ENCODE data around the gene BACH2.
A peak's percentile ranks its signal among the peaks of the same experiment; 100 is the strongest.
"Not testable (repeated sequence)": the region's sequence is repeated elsewhere in the genome, so short reads cannot be mapped to it uniquely, and the experiment has no call there.

The BACH2 gene

GRCh38 chr6:89971338-89972024 lies 325.2 kb downstream of the BACH2 start:
- not testable (repeated sequence) for DNase-seq (ENCODE audit: low read depth in 2 of 2)

DNA sequence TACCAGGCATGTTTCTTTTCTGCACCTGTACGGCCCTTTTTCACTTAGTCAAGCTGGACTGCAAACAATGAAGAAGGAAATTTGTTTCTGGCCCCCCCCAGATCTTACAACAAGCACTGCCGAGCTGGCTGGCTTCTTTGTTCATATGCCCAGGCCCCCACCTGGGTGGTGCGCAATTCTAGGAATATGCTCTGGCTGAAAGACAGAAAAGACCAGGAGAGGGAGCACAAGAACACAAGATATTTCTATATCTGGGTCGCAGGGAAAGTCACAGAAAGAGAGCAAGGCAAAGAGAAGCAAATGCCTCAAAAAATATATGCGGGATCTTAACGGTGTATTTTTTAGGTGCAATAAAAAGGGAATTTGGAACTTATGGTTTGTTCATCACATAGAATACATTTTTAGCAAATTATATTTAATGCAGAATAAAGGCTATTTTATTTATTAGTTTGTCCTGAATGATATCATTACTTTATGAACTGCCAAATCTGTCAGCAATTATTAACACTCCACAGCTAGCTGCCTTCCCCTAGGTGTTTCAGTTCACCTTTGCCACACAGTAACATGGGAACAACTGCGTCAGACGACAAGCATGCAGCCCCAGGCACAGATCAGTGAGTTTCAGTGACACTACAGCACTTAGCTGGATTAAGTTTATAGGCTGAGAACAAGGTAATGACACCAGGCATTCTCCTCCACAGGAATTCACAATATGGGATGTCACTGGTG lies 325.9 kb downstream of the BACH2 start:
- no peak for DNase-seq (ENCODE audit: low read depth in 2 of 2)

- no peak for DNase-seq (ENCODE audit: low read depth in 2 of 2)
Measured at GRCh38 chr6:89970072-89970471, 326.6 kb downstream of the BACH2 start.

DNA sequence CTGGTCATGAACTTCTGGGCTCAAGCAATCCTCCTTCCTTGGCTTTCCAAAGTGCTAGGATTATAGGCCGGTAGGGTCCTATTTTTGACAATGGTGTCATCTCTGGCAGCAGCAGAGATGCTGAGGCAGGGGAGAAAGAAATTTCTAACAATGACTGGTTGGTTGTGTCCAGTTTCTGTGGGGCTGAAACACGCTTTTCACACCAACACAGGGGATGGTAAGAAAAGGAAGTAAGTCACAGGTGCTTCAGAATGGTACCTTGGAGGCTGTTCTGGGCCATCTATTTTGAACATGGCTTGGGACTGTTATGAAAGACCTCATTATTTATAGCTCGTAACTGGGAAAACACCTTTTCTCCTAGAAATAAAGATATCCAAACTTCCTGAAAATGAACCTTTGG lies 329.7 kb downstream of the BACH2 start:
- DNase-seq (ENCODE audit: low read depth in 2 of 2) = no peak

- DNase-seq (ENCODE audit: low read depth in 2 of 2) = no peak
Measured at GRCh38 chr6:89966228-89966544, 330.5 kb downstream of the BACH2 start.

GRCh38 chr6:89965441-89966227 lies 331.0 kb downstream of the BACH2 start:
- DNase-seq (ENCODE audit: low read depth in 2 of 2) = no peak

- no peak for DNase-seq (ENCODE audit: low read depth in 2 of 2)
Measured at GRCh38 chr6:89963391-89963790, 333.3 kb downstream of the BACH2 start.

DNA sequence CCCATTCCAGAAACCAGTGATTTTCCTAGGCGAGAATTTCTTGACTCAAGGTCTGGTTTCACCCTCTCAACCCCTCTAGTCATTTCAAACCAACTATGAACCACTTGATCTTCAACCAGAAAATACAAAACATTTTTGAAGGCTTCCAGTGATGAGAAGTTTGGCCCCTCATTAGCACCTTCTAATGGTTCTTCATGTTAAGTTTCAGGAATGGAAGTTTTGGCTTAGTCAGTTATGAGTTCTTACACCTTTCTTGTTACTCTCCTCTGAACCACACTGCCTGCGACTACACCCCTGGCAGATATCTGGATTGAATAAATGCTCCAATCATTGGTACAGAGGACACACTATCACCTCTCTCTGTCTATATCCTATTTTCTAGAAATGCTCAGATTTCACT lies 335.2 kb downstream of the BACH2 start:
- DNase-seq (ENCODE audit: low read depth in 2 of 2) = no peak

- no peak for DNase-seq (ENCODE audit: low read depth in 2 of 2)
Measured at GRCh38 chr6:89959883-89960282, 336.8 kb downstream of the BACH2 start.

GRCh38 chr6:89956182-89956581 lies 340.5 kb downstream of the BACH2 start:
- no peak for DNase-seq (ENCODE audit: low read depth in 2 of 2)

DNA sequence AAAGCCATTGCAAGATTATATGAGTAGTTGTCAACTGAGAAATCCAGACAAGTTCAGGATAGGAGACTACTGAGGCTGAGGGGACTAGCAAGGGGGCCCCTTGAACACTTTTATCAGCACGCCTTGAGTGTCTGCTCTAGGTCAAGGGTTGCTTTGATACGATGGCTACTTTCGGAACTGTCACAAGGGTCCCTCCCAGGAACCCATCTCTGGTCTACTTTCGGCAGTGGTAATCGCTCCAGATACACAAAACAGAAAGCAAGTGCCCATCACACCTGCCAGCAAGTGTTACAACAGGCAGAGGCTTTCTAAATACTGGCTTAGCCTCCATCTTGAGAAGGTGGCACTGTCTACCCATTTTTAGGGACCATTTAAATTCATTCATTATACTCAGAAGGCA lies 341.3 kb downstream of the BACH2 start:
- DNase-seq (ENCODE audit: low read depth in 2 of 2) = no peak

DNA sequence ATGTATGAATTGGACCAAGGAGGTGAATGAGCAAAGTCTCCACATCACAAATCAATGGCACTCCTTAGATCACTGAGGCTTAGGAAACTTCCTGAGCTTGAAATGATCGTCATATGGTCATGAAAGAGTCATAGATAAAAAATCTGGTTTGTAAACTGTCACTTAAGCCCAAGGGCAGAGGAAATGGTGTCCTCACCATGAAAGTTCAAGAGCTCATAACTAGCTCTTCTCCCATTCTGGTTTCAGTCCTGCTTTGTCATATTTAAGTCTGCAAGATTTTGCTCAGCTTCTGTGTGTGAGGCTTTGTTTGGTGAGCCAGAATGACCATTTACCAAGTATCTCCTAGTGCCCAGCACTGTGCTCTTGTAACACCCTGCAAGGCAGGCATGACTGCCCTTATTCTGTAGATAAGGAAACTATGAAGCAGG lies 341.9 kb downstream of the BACH2 start:
- DNase-seq (ENCODE audit: low read depth in 2 of 2) = no peak

- peak in 1 of 2 donors; percentile 10 for DNase-seq (ENCODE audit: low read depth in 2 of 2)
Measured at GRCh38 chr6:89952686-89953085, 344.0 kb downstream of the BACH2 start.

GRCh38 chr6:89952105-89952671 lies 344.5 kb downstream of the BACH2 start:
- no peak for DNase-seq (ENCODE audit: low read depth in 2 of 2)

DNA sequence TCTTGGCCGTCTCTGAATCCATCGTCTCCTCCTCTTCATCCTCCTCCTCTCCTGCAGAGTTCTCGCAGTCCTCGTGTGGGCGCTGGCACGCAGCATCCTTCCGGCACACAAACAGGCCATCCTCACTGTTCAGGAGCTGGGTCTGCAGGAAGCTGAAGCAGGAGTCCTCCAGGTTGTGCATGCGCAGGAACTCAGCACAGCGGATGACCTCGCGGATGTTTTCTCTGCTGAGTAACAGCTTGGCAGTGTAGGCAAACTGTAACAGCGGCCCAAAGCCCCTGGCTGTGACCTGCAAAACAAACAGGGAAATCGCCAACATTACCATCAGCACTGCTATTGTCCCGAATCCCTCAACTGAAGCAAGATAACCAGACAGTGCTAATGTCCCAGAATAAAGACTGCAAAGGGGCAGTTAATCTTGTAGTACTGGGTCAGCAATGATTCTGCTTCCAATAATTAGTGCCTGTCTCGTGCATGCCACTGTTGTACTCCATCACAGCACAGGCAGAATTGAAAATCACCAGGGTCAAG lies 345.0 kb downstream of the BACH2 start:
- no peak for DNase-seq (ENCODE audit: low read depth in 2 of 2)

DNA sequence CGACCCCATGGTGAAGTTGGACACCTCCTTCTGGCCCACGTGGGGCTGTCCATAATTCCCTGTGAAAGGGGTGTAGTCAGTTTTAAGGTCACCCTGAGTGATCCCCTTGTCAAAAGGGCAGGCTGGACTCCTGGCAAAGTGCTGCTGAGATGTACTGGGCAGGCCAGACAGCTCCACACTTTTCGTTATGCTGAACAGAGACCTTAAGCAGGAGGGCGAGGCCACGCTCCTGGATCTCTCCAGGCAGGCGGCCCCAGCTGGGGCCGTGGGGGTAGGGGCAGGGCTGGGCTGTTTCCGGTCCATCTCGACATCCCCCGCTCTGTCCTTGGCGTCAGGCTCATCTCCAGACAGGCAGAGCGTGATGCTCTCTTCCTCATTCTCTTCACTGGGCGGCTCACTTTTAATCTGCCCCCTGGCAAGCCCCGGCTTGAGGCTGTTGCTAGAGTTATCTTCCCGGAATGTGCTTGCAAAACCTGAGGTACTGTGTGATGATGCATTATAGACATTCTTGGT lies 345.7 kb downstream of the BACH2 start:
- no peak for DNase-seq (ENCODE audit: low read depth in 2 of 2)

DNA sequence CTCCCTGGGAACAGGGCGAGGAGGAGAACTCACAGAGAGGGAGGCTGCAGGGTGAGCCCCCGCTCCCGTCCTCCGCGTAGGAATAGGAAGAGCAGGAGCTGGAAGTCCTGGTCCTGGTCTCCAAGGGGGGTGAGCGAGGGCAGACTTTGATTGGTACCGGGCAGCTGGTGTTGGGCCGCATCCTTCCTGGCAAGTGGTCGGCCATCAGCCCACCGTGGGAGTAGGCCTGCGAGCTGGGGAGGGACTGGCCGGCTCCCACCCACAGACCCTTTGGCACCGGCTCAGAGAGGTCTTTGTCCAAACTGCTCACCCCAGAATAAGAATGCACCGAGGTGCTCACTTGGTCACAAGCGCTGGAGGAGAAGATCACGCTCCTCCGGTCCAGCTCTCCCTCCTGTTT lies 346.2 kb downstream of the BACH2 start:
- DNase-seq (ENCODE audit: low read depth in 2 of 2) = no peak

DNA sequence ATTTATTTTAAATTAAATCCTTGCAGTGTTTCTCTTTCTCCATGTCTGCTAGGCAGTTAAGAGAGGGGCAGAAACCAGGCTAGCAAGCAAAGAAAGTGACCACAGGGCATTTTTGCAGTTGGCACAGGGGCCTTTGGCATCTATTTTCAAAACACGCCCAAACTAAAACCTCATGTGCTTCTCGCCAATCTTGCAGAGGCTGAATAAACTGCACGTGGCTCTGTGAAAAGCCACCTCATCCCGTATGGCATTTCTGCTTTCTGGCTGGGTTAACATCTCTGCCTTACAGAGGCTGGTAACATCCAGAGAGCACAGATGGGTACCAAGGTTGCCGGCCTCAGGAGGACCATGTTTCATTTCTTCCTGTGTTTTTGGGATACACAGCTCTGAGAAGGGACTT lies 347.8 kb downstream of the BACH2 start:
- DNase-seq (ENCODE audit: low read depth in 2 of 2) = no peak

GRCh38 chr6:89944826-89945407 lies 351.7 kb downstream of the BACH2 start:
- no peak for DNase-seq (ENCODE audit: low read depth in 2 of 2)

DNA sequence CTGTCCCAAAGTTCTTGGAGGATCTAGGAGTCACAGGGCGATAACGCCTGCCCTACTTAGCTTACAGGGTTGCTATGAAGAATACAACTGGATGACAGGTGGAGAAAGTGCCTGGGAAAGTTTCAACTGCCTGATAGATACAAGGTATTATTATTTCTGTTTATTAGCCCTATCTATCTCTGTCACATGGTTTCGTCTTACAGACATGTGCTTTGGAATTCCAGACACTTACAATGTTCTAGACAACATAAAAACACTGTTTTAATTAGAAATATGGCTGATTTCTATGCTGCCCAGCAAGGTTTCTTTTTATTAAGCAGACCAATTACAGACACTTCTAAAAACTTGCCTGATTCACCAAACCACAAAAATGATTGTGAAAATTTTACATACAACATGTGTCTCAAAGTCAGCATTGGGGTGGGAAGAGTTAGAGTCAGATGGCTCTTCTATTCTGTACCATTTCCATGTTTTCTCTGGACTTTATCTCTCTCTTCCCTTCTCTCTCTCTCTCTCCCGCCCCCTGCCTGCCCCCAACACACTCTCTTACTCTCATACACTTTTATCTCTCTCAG lies 352.4 kb downstream of the BACH2 start:
- no peak for DNase-seq (ENCODE audit: low read depth in 2 of 2)

DNA sequence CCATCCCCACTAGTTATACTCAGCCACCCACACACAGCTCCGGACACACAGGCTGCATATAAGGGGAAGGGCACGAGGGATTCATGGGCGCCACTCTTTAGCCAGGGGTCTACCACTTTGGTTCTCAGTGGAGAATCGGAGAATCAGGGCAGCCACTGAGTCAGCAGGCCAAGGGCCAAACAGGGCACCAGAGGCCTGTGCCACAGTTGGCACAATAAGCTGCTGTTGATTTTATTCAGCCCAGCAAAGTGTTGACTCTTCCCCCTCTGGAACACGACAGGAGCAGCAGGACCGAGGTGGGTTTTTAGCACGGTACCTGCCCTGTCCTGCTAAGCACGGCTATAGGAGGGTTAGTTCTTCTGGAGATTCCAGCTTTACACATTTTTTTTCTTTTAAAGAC lies 354.0 kb downstream of the BACH2 start:
- DNase-seq (ENCODE audit: low read depth in 2 of 2) = no peak

Data from stimulated activated CD4-positive, alpha-beta T cell treated with anti-CD3 and anti-CD28 coated beads, Interleukin-1b, Interleukin-23, amount 100 ng/mL, for 1 hour (primary cell).